AG04449 (cell line): ENCODE results near the gene ACSL5.

ENCODE experiments used
- CTCF ChIA-PET: fragments of 350-600 bp; formaldehyde crosslinking; extraction: SDS; loops from one replicate; lab custom pipeline; 2021; ENCODE audit warnings: antibody characterized with exemption; lab: Yijun Ruan, JAX
- POLR2A ChIA-PET: fragments of 400-600, 350-600 bp; formaldehyde crosslinking; extraction: SDS; loops from one replicate; lab custom pipeline; 2020; ENCODE audit warnings: antibody characterized with exemption, inconsistent platforms; lab: Yijun Ruan, JAX
- DNase-seq: peaks from one replicate; pipeline ENCODE4 v3.0.0-alpha.2; 2010; ENCODE audit warnings: low read depth, low spot score
- H3K4me3 ChIP-seq: 2 replicates; pipeline ENCODE4 v1.5.1; 2011; ENCODE audit warnings: low read depth, mild to moderate bottlenecking, control low read depth, low read length
- TF ChIP-seq, protein P1 (sequence below): IDR thresholded peaks from one replicate; pipeline ENCODE4 v1.5.1; 2011; ENCODE audit warnings: mild to moderate bottlenecking, moderate library complexity, low read length, control low read depth, inconsistent platforms; ENCODE audit not compliant: insufficient read depth; ENCODE audit errors: missing control alignments

ACSL5 gene

DNA sequence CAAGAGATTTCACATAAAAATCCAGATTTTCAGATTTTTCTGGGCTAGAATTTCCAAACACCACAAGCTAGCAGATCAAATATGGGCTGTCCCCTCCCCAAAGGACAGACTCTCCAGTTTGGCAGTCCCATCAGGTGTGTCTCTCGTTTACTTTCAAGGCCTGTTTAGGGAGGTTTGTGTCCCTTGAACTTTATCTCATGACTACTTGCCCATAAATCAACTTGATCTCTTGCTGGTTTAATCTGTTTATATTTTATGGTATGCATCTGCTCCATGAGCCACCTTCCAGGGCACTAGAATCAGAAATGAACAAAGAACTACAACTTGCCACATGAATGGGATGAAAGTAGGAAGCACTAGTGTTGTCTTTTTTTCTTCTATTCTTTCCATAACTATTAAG, 67.6 kb downstream of the ACSL5 start:
- POLR2A ChIA-PET, result no interaction called here
- TF ChIP-seq, protein P1, sequence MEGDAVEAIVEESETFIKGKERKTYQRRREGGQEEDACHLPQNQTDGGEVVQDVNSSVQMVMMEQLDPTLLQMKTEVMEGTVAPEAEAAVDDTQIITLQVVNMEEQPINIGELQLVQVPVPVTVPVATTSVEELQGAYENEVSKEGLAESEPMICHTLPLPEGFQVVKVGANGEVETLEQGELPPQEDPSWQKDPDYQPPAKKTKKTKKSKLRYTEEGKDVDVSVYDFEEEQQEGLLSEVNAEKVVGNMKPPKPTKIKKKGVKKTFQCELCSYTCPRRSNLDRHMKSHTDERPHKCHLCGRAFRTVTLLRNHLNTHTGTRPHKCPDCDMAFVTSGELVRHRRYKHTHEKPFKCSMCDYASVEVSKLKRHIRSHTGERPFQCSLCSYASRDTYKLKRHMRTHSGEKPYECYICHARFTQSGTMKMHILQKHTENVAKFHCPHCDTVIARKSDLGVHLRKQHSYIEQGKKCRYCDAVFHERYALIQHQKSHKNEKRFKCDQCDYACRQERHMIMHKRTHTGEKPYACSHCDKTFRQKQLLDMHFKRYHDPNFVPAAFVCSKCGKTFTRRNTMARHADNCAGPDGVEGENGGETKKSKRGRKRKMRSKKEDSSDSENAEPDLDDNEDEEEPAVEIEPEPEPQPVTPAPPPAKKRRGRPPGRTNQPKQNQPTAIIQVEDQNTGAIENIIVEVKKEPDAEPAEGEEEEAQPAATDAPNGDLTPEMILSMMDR, result no peak
- H3K4me3 ChIP-seq, result no peak overlapping the region
- DNase-seq, result no peak
- CTCF ChIA-PET, result interaction anchor here (1.6 kb wide), 1 partner anchor 31 kb away, joined by 7 read pairs; no protein-coding TSS in a partner anchor

DNA sequence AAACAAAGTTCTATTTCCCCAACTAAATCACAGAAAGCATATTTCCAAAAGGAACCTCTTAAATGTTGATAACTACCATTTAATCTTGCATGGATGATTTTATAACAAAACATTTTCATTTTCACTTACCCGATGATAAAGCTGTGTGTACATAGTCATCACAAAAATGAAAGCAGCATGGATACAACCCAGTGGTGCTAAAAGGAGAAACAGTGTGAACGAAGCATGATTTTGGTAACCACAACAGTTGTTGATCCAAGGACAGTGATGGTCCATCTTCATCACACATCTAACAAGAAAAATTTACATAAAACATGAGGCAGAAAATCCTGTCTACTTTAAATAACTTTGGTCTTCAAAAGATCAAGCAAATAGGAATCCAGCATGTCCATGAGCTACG, 68.1 kb downstream of the ACSL5 start:
- CTCF ChIA-PET, result interaction anchor here (0.9 to 2.3 kb wide), 4 partner anchors 28 to 126 kb away, joined by 3 to 8 read pairs (median 6); no protein-coding TSS in a partner anchor
- DNase-seq, result no peak
- TF ChIP-seq, protein P1, result no peak
- H3K4me3 ChIP-seq, result no peak overlapping the region
- POLR2A ChIA-PET, result no interaction called here

DNA sequence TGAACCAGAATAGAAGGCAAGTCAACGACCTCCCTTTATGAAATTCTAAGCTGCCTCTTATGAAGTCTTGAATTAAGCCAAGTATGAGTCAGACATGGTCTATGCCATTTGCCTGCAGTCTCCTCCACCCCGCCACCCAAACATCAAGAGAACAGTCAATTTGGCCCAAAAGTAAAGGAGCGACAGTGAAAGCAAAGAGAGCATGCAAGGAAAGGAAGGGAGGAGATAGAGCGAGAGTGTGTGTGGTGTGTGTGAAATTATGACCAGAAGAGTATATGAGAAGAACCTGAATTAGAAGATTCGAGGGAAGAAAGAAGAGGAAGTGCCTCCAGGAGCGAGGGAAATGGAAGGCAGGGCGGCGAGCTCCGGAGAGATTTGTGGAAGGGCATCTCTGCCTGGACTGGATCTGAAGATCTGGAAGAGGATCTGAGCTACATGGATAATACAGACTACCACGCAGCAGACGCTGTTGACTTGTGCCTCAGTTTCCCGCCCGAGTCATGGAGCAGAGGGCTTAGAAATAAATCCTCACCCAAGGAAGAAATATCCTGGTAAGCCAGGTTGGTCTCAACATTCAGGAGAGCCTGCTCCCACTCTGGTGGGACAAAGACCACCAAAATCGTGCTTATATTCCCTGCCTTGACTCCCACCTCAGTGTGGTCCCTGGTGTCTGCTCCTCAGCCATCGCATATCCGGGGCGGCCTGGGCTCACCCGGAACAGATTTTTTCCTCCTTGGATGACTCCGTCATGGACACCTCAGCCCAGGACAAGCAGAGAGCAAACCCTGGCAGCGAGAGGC, 72.3 kb downstream of the ACSL5 start:
- ChIA-PET CTCF (interaction anchor here (1.1 to 2.1 kb wide), 2 partner anchors 12 to 26 kb away, joined by 3 to 13 read pairs; no protein-coding TSS in a partner anchor), POLR2A (interaction anchor here (0.7 to 1.2 kb wide), 4 partner anchors 10 to 1526 kb away, joined by 3 to 6 read pairs (median 4); no protein-coding TSS in a partner anchor)
- no peak for DNase-seq
- TF ChIP-seq, protein P1, result no peak
- peak overlapping the region; percentile 94 for H3K4me3 ChIP-seq

- DNase-seq, result no peak
- peak within 1 kb of the TSS; percentile 94 for H3K4me3 ChIP-seq
- POLR2A ChIA-PET, result interaction anchor here (0.7 to 1.2 kb wide), 4 partner anchors 9 to 1527 kb away, joined by 3 to 6 read pairs (median 4); no protein-coding TSS in a partner anchor
- TF ChIP-seq, protein P1, result peak; percentile 46
- CTCF ChIA-PET, result interaction anchor here (1.1 to 2.9 kb wide), 3 partner anchors 12 to 25 kb away, joined by 3 to 13 read pairs (median 8); no protein-coding TSS in a partner anchor
Observed at GRCh38 chr10:112446855-112447619, 73.1 kb downstream of the ACSL5 start, which contains the start of the genes VTI1A and ZDHHC6. Gene VTI1A (plus strand): TSS chr10:112447215. CDS start chr10:112447374, 159 bp downstream. Gene ZDHHC6 (minus strand): TSS chr10:112446914. CDS start chr10:112445436, 1,478 bp downstream.

DNA sequence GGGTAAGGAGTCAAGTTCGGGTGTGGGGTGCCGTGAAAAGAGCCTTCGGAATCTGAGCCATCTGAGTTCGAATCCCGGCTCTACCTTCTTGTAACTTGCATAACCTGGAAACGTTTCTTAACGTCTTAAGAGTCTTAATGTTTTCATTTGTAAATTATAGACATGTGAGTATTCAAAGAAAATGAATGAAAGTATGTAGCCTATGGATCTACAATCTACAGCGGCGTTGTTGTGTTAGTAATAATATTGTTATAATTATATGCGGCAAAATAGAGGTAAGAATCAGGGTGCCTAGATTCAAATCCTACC, 73.7 kb downstream of the ACSL5 start:
- TF ChIP-seq, protein P1, result no peak
- CTCF ChIA-PET, result interaction anchor here (2.1 to 2.9 kb wide), 2 partner anchors 12 to 24 kb away, joined by 8 to 13 read pairs; no protein-coding TSS in a partner anchor
- H3K4me3 ChIP-seq, result peak overlapping the region; percentile 94
- POLR2A ChIA-PET, result interaction anchor here (0.9 to 1.2 kb wide), 2 partner anchors 8 to 13 kb away, joined by 5 to 6 read pairs; no protein-coding TSS in a partner anchor
- no peak for DNase-seq
